Astrocyte (in vitro differentiated cells and primary cell): ENCODE results near the gene PDSS2. TPM values are rescaled to one million over a fixed set of nuclear protein-coding genes. Genes with fewer than 3 reads are reported as not detected.

Source experiments
- DNase-seq: peaks from one replicate; pipeline ENCODE4 v3.0.0-alpha.2; 2010; ENCODE audit warnings: low read depth
- FAIRE-seq: peaks from 2 replicates; lab custom pipeline; 2011; peaks lifted over from hg19 to GRCh38; lab: Jason Lieb, UNC
- H2AFZ ChIP-seq: 2 replicates; pipeline ENCODE4 v1.6.0; 2012; ENCODE audit warnings: low read depth, low read length, inconsistent platforms
- H3K27ac ChIP-seq: 2 replicates; pipeline ENCODE4 v1.5.1; 2011; ENCODE audit warnings: low read depth, low read length, inconsistent platforms
- H3K27me3 ChIP-seq: 2 replicates; pipeline ENCODE4 v1.6.0; 2011; ENCODE audit warnings: low read length, inconsistent platforms; ENCODE audit not compliant: insufficient read depth
- H3K36me3 ChIP-seq: 2 replicates; pipeline ENCODE4 v1.5.1; 2011; ENCODE audit warnings: low read length, inconsistent platforms; ENCODE audit not compliant: insufficient read depth
- H3K4me1 ChIP-seq: 2 replicates; pipeline ENCODE4 v1.5.1; 2011; ENCODE audit warnings: low read length, inconsistent platforms; ENCODE audit not compliant: insufficient read depth
- H3K4me2 ChIP-seq: 2 replicates; pipeline ENCODE4 v1.6.0; 2012; ENCODE audit warnings: low read length, inconsistent platforms
- H3K4me3 ChIP-seq: 2 replicates; pipeline ENCODE4 v1.5.1; 2011; ENCODE audit warnings: low read depth, mild to moderate bottlenecking, low read length, inconsistent platforms; ENCODE audit not compliant: insufficient read depth
- H3K79me2 ChIP-seq: 2 replicates; pipeline ENCODE4 v1.6.0; 2012; ENCODE audit warnings: mild to moderate bottlenecking, low read length, inconsistent platforms; ENCODE audit not compliant: insufficient read depth
- H3K9ac ChIP-seq: 2 replicates; pipeline ENCODE4 v1.6.0; 2012; ENCODE audit warnings: mild to moderate bottlenecking, low read length, inconsistent platforms
- H3K9me3 ChIP-seq: 2 replicates; pipeline ENCODE4 v1.5.1; 2012; ENCODE audit warnings: low read depth, mild to moderate bottlenecking, low read length, inconsistent platforms; ENCODE audit not compliant: insufficient read depth
- H4K20me1 ChIP-seq: 2 replicates; pipeline ENCODE4 v1.6.0; 2012; ENCODE audit warnings: low read length, inconsistent platforms; ENCODE audit not compliant: insufficient read depth
- H3K27ac Mint-ChIP-seq: one replicate; pipeline ENCODE4 v1.8.0; 2021; ENCODE audit warnings: mild to moderate bottlenecking, mixed read lengths; ENCODE audit not compliant: unreplicated experiment
- H3K27me3 Mint-ChIP-seq: one replicate; pipeline ENCODE4 v1.8.0; 2021; ENCODE audit warnings: low read depth, mixed read lengths; ENCODE audit not compliant: unreplicated experiment
- H3K36me3 Mint-ChIP-seq: one replicate; pipeline ENCODE4 v1.8.0; 2021; ENCODE audit warnings: low read depth, mixed read lengths; ENCODE audit not compliant: unreplicated experiment
- H3K4me1 Mint-ChIP-seq: one replicate; pipeline ENCODE4 v1.8.0; 2021; ENCODE audit warnings: low read depth, mixed read lengths; ENCODE audit not compliant: unreplicated experiment
- H3K4me3 Mint-ChIP-seq: one replicate; pipeline ENCODE4 v1.8.0; 2021; ENCODE audit warnings: mild to moderate bottlenecking, moderate library complexity, mixed read lengths; ENCODE audit not compliant: unreplicated experiment
- H3K9me3 Mint-ChIP-seq: one replicate; pipeline ENCODE4 v1.8.0; 2021; ENCODE audit warnings: mild to moderate bottlenecking, mixed read lengths; ENCODE audit not compliant: unreplicated experiment
- CTCF ChIP-seq: IDR thresholded peaks from 2 replicates; pipeline ENCODE4 v1.5.1; 2011; ENCODE audit warnings: low read depth, mild to moderate bottlenecking, inconsistent platforms, low read length, moderate library complexity; ENCODE audit not compliant: insufficient read depth
- EZH2 ChIP-seq: IDR thresholded peaks from 2 replicates; pipeline ENCODE4 v1.6.1; 2012; ENCODE audit warnings: mild to moderate bottlenecking, low read length, inconsistent platforms; ENCODE audit not compliant: insufficient read depth
- total RNA-seq: library from RNA; stranded (reverse); gene quantifications from 2 replicates; pipeline ENCODE4 v1.2.1, GENCODE V29; 2021

PDSS2 gene
- total RNA-seq, 1 donor from 2014 or later, result 7.7 TPM

- Histone ChIP-seq H3K79me2 (peaks cover 10% of the 10 kb centered on the region), H2AFZ (no peak overlapping the region), H3K27ac (no peak overlapping the region), H3K4me2 (no peak overlapping the region), H3K27me3 (no peaks in the 10 kb centered on the region), H3K4me1 (peaks cover 16% of the 10 kb centered on the region), H3K4me3 (no peak overlapping the region), H4K20me1 (peaks cover 17% of the 10 kb centered on the region), H3K36me3 (no peaks in the 10 kb centered on the region), H3K9me3 (no peaks in the 10 kb centered on the region), H3K9ac (no peak overlapping the region)
- Mint-ChIP-seq H3K27me3 (no peaks in the 10 kb centered on the region), H3K27ac (no peak overlapping the region), H3K4me1 (peaks cover 35% of the 10 kb centered on the region), H3K9me3 (no peaks in the 10 kb centered on the region), H3K36me3 (no peaks in the 10 kb centered on the region), H3K4me3 (no peak overlapping the region)
- no peak for FAIRE-seq
- DNase-seq, result no peak
- TF ChIP-seq CTCF, result no peak
- TF ChIP-seq EZH2, result no peak
Observed at GRCh38 chr6:107439406-107439805, 20.0 kb downstream of the PDSS2 start.

GRCh38 chr6:107437691-107438090 lies 21.7 kb downstream of the PDSS2 start:
- Histone ChIP-seq H4K20me1 (peaks cover 17% of the 10 kb centered on the region), H3K4me1 (peaks cover 1% of the 10 kb centered on the region), H3K9me3 (no peaks in the 10 kb centered on the region), H3K4me2 (no peak overlapping the region), H3K27ac (no peak overlapping the region), H3K79me2 (peaks cover 17% of the 10 kb centered on the region), H3K27me3 (no peaks in the 10 kb centered on the region), H2AFZ (no peak overlapping the region), H3K9ac (no peak overlapping the region), H3K4me3 (no peak overlapping the region), H3K36me3 (no peaks in the 10 kb centered on the region)
- H3K36me3 Mint-ChIP-seq, result no peaks in the 10 kb centered on the region
- H3K4me1 Mint-ChIP-seq, result peaks cover 24% of the 10 kb centered on the region
- H3K9me3 Mint-ChIP-seq, result no peaks in the 10 kb centered on the region
- H3K27ac Mint-ChIP-seq, result no peak overlapping the region
- FAIRE-seq, result no peak
- DNase-seq, result no peak
- H3K4me3 Mint-ChIP-seq, result no peak overlapping the region
- no peak for TF ChIP-seq EZH2
- no peak for TF ChIP-seq CTCF
- no peaks in the 10 kb centered on the region for H3K27me3 Mint-ChIP-seq

GRCh38 chr6:107436881-107437280 lies 22.5 kb downstream of the PDSS2 start:
- Mint-ChIP-seq H3K4me3 (no peak overlapping the region), H3K27ac (no peak overlapping the region), H3K4me1 (peaks cover 21% of the 10 kb centered on the region), H3K9me3 (no peaks in the 10 kb centered on the region), H3K27me3 (no peaks in the 10 kb centered on the region), H3K36me3 (no peaks in the 10 kb centered on the region)
- H4K20me1 ChIP-seq, result peaks cover 17% of the 10 kb centered on the region
- H3K79me2 ChIP-seq, result peaks cover 15% of the 10 kb centered on the region
- no peak overlapping the region for H3K27ac ChIP-seq
- no peaks in the 10 kb centered on the region for H3K27me3 ChIP-seq
- H3K9me3 ChIP-seq, result no peaks in the 10 kb centered on the region
- H3K4me1 ChIP-seq, result no peaks in the 10 kb centered on the region
- no peak overlapping the region for H3K9ac ChIP-seq
- H3K4me2 ChIP-seq, result no peak overlapping the region
- FAIRE-seq (no peak), DNase-seq (no peak)
- no peak for TF ChIP-seq CTCF
- TF ChIP-seq EZH2, result no peak
- H2AFZ ChIP-seq, result no peak overlapping the region
- H3K36me3 ChIP-seq, result no peaks in the 10 kb centered on the region
- no peak overlapping the region for H3K4me3 ChIP-seq
